Stimulated activated naive B cell treated with anti-CD40 and anti-IgM and Interleukin-4, amounts not matched to agents 10 μg/mL and 1 μg/mL and 100 μg/mL, for 72 hours (primary cell): Measurements from ENCODE around the gene SLC22A4.

Source experiments
- ATAC-seq, 2 donors: fragments of 150-1000 bp; cut with Tn5 transposase; replicated peaks; 2 replicates each; pipeline ENCODE4 v1.10.0; 2021; ENCODE audit warnings: moderate library complexity in 1 of 2
- DNase-seq: peaks from one replicate; pipeline ENCODE4 v3.0.0; 2021
- H3K27ac Mint-ChIP-seq: one replicate; pipeline ENCODE4 v1.8.0; 2022; ENCODE audit warnings: mild to moderate bottlenecking, mixed read lengths
- H3K27me3 Mint-ChIP-seq, 2 donors: one replicate each; pipeline ENCODE4 v1.8.0; 2022; ENCODE audit warnings: mixed read lengths in 2 of 2
- H3K36me3 Mint-ChIP-seq, 2 donors: one replicate each; pipeline ENCODE4 v1.8.0; 2022; ENCODE audit warnings: mixed read lengths in 2 of 2, mild to moderate bottlenecking in 1 of 2
- H3K4me1 Mint-ChIP-seq, 2 donors: one replicate each; pipeline ENCODE4 v1.8.0; 2022; ENCODE audit warnings: mixed read lengths in 2 of 2, mild to moderate bottlenecking in 1 of 2
- H3K4me3 Mint-ChIP-seq, 2 donors: one replicate each; pipeline ENCODE4 v1.8.0; 2022; ENCODE audit warnings: mild to moderate bottlenecking in 2 of 2, mixed read lengths in 2 of 2, moderate library complexity in 1 of 2
- H3K9me3 Mint-ChIP-seq, 2 donors: one replicate each; pipeline ENCODE4 v1.8.0; 2022; ENCODE audit warnings: mixed read lengths in 2 of 2, mild to moderate bottlenecking in 1 of 2

The SLC22A4 gene

GRCh38 chr5:132296412-132297016, 2.3 kb downstream of the SLC22A4 start:
- H3K27ac Mint-ChIP-seq = no peak overlapping the region
- peaks cover 21 to 37% of the 10 kb centered on the region in 2 donors for H3K4me1 Mint-ChIP-seq
- H3K27me3 Mint-ChIP-seq = peaks cover 4 to 8% of the 10 kb centered on the region in 2 donors
- H3K9me3 Mint-ChIP-seq = no peaks in the 10 kb centered on the region
- no peak for DNase-seq
- H3K4me3 Mint-ChIP-seq = no peak overlapping the region
- no peak for ATAC-seq
- H3K36me3 Mint-ChIP-seq = peaks cover 0 to 2% of the 10 kb centered on the region in 2 donors

GRCh38 chr5:132297211-132297940, 3.2 kb downstream of the SLC22A4 start:
- no peak overlapping the region for H3K4me3 Mint-ChIP-seq
- H3K9me3 Mint-ChIP-seq = no peaks in the 10 kb centered on the region
- H3K4me1 Mint-ChIP-seq = peaks cover 21 to 37% of the 10 kb centered on the region in 2 donors
- H3K27ac Mint-ChIP-seq = no peak overlapping the region
- ATAC-seq (no peak), DNase-seq (no peak)
- peaks cover 4 to 8% of the 10 kb centered on the region in 2 donors for H3K27me3 Mint-ChIP-seq
- peaks cover 0 to 2% of the 10 kb centered on the region in 2 donors for H3K36me3 Mint-ChIP-seq

- Mint-ChIP-seq H3K9me3 (peaks cover 0 to 1% of the 10 kb centered on the region in 2 donors), H3K36me3 (peaks cover 4 to 5% of the 10 kb centered on the region in 2 donors), H3K4me3 (no peak overlapping the region), H3K4me1 (peaks cover 18 to 27% of the 10 kb centered on the region in 2 donors), H3K27ac (no peak overlapping the region), H3K27me3 (peaks cover 4 to 8% of the 10 kb centered on the region in 2 donors)
- DNase-seq = no peak
- no peak for ATAC-seq
These were observed 4.4 kb downstream of the SLC22A4 start for GRCh38 chr5:132298298-132299212.

DNA sequence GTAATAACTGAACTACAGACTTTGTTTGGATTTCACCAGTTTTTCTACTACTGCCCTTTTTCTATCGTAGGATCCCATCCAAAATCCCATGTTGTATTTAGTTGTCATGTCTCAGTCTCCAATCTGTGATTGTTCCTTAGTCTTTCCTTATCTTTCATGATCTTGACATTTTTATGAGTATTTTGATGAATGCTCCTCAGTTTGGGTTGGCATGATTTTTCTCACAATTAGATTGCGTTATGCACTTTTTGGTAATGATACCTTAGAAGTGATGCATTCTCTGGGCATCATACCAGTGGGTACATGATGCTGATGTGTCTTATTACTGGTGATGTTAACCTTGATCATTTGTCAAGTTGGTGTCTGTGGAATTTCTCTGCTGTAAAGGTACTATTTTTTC, 5.7 kb downstream of the SLC22A4 start:
- DNase-seq (no peak), ATAC-seq (no peak)
- H3K27me3 Mint-ChIP-seq = peaks cover 4 to 8% of the 10 kb centered on the region in 2 donors
- peaks cover 15 to 20% of the 10 kb centered on the region in 2 donors for H3K4me1 Mint-ChIP-seq
- H3K9me3 Mint-ChIP-seq = peaks cover 5 to 7% of the 10 kb centered on the region in 2 donors
- H3K36me3 Mint-ChIP-seq = peaks cover 14 to 15% of the 10 kb centered on the region in 2 donors
- H3K4me3 Mint-ChIP-seq = no peak overlapping the region
- H3K27ac Mint-ChIP-seq = no peak overlapping the region

GRCh38 chr5:132300577-132301343, 6.6 kb downstream of the SLC22A4 start:
- DNase-seq = no peak
- H3K4me3 Mint-ChIP-seq = no peak overlapping the region
- no peak for ATAC-seq
- peaks cover 11% of the 10 kb centered on the region in 2 donors for H3K9me3 Mint-ChIP-seq
- H3K36me3 Mint-ChIP-seq = peaks cover 19 to 20% of the 10 kb centered on the region in 2 donors
- no peak overlapping the region for H3K27ac Mint-ChIP-seq
- peaks cover 4 to 8% of the 10 kb centered on the region in 2 donors for H3K27me3 Mint-ChIP-seq
- peaks cover 6 to 12% of the 10 kb centered on the region in 2 donors for H3K4me1 Mint-ChIP-seq

DNA sequence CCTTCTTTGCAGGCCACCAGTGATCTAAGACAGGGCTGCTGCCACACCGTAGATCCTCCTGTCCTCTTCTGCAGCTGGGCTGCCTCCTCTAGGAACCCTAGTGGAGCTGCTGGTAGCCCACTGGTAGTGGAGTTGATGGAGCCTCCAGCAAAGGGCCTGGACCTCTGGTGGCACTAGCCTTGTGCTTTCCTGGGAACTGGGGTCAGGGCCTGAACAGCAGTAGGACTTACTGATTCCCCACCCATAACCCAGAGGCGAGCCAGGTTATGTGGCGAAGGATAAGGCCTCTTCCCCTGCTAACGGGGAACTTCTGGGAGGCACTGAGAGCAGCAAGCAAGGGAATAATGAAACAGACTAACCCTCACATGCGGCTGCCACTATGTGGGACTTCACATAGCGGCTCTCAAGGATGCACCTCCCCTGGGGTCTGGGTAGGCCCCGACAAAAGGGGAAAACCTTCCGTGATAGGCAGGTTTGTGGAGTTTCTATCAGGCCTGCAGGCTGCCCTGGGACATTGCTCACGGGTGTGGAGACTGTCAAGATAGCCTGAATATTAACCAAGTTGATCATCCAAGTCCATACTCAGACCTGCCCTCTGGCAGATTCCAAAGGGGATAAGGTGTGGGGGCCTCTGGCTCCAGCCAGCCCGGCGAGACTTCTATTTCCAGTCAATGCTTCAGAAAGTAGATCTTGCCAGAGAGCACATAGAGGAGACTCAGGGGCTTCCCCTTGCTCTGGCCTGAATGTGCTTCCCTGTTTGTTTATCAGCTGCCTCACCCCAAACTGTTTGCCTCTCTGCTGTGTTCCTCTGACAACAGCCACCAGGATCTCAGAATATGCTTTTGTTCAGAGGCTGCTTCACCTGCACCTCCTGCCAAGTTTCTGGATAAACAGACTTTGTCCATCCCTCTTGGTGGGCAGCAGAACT, 7.4 kb downstream of the SLC22A4 start:
- ATAC-seq = peak in 1 of 2 donors; percentile 29
- Mint-ChIP-seq H3K36me3 (peaks cover 19 to 20% of the 10 kb centered on the region in 2 donors), H3K4me1 (peaks cover 1 to 3% of the 10 kb centered on the region in 2 donors), H3K27me3 (peaks cover 4% of the 10 kb centered on the region in 2 donors), H3K9me3 (peaks cover 11% of the 10 kb centered on the region in 2 donors), H3K27ac (no peak overlapping the region), H3K4me3 (no peak overlapping the region)
- DNase-seq = no peak

DNA sequence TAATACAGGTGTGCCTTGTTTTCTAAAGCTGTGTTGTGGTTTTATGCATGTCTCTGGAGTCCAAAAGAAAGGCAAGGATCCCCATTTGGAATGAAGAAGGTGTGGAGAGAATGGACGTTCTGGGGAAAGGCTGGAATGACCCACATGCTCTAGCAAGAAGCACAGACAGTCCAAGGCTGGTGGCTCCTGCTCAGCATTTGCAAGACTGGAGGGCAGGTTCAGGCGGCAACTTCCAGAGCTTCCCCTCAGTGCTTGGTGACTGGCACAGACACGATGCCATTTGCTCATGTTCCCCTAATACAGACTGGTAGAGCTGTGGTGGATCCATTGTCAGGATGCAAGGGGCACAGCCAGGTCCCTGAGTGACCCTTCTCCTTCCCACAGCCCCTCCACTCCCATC, 8.2 kb downstream of the SLC22A4 start:
- H3K27me3 Mint-ChIP-seq = peaks cover under 1% of the 10 kb centered on the region in 2 donors
- no peak overlapping the region for H3K27ac Mint-ChIP-seq
- no peak for DNase-seq

DNA sequence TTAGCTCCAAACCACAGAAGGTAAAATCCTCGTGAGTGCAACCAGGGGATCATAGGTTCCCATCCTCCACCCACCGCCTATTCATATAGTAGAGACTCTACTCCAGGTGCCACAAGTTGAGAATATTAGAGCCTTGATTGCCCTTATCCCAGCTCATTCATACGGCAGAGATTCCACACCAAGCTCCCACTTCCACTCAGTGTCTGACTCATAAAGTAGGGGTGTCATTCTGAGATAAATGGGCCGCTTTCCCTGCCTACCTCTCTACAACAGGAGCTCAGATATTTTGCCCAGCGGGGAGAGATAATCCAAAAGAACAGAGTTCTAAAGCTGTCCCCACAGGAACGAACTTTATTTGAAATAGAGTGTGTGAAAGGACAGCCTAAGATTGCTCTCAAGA, 9.4 kb downstream of the SLC22A4 start:
- no peaks in the 10 kb centered on the region for H3K4me1 Mint-ChIP-seq
- peaks cover 17 to 20% of the 10 kb centered on the region in 2 donors for H3K36me3 Mint-ChIP-seq
- no peak overlapping the region for H3K27ac Mint-ChIP-seq
- peaks cover 11% of the 10 kb centered on the region in 2 donors for H3K9me3 Mint-ChIP-seq
- no peak for DNase-seq
- ATAC-seq = no peak
- H3K4me3 Mint-ChIP-seq = no peak overlapping the region
- no peaks in the 10 kb centered on the region for H3K27me3 Mint-ChIP-seq

More for the DNA sequence above, 8.2 kb downstream of the SLC22A4 start:
- H3K36me3 Mint-ChIP-seq = peaks cover 17 to 20% of the 10 kb centered on the region in 2 donors
- H3K9me3 Mint-ChIP-seq = peaks cover 11% of the 10 kb centered on the region in 2 donors
- no peaks in the 10 kb centered on the region for H3K4me1 Mint-ChIP-seq
- H3K4me3 Mint-ChIP-seq = no peak overlapping the region
- no peak for ATAC-seq

- H3K27ac Mint-ChIP-seq = no peak overlapping the region
- H3K4me1 Mint-ChIP-seq = no peaks in the 10 kb centered on the region
- no peak overlapping the region for H3K4me3 Mint-ChIP-seq
- H3K9me3 Mint-ChIP-seq = peaks cover 11% of the 10 kb centered on the region in 2 donors
- no peak for DNase-seq
- peaks cover 17 to 20% of the 10 kb centered on the region in 2 donors for H3K36me3 Mint-ChIP-seq
- ATAC-seq = no peak
- no peaks in the 10 kb centered on the region for H3K27me3 Mint-ChIP-seq
These were observed 11.2 kb downstream of the SLC22A4 start for GRCh38 chr5:132305420-132305819.

- Mint-ChIP-seq H3K9me3 (peaks cover 10% of the 10 kb centered on the region in 2 donors), H3K4me3 (no peak overlapping the region), H3K27ac (no peak overlapping the region), H3K4me1 (peaks cover 0 to 1% of the 10 kb centered on the region in 2 donors), H3K27me3 (no peaks in the 10 kb centered on the region), H3K36me3 (peaks cover 15 to 17% of the 10 kb centered on the region in 2 donors)
- ATAC-seq (no peak), DNase-seq (no peak)
These were observed 14.5 kb downstream of the SLC22A4 start for GRCh38 chr5:132308701-132309100.

- H3K4me3 Mint-ChIP-seq = no peak overlapping the region
- peaks cover 5 to 15% of the 10 kb centered on the region in 2 donors for H3K36me3 Mint-ChIP-seq
- H3K27ac Mint-ChIP-seq = no peak overlapping the region
- no peaks in the 10 kb centered on the region for H3K27me3 Mint-ChIP-seq
- peaks cover 5 to 7% of the 10 kb centered on the region in 2 donors for H3K9me3 Mint-ChIP-seq
- peaks cover 0 to 1% of the 10 kb centered on the region in 2 donors for H3K4me1 Mint-ChIP-seq
- ATAC-seq (no peak), DNase-seq (no peak)
These were observed 15.5 kb downstream of the SLC22A4 start for GRCh38 chr5:132309679-132310078.

- Mint-ChIP-seq H3K36me3 (peaks cover 2 to 11% of the 10 kb centered on the region in 2 donors), H3K9me3 (peaks cover 1 to 2% of the 10 kb centered on the region in 2 donors), H3K4me3 (no peak overlapping the region), H3K4me1 (peaks cover 0 to 1% of the 10 kb centered on the region in 2 donors), H3K27me3 (no peaks in the 10 kb centered on the region), H3K27ac (no peak overlapping the region)
- ATAC-seq = no peak
- DNase-seq = no peak
These were observed 16.1 kb downstream of the SLC22A4 start for GRCh38 chr5:132310141-132310834.
